KMS-11 (cell line): ENCODE measurements around the gene VPS35L.
"Not testable (repeated sequence)": the region's sequence is repeated elsewhere in the genome, so short reads cannot be mapped to it uniquely, and the experiment has no call there.

Experiments
- H2AFZ ChIP-seq: fragments of 200-600 bp; sonication (generic); 2 replicates; pipeline ENCODE4 v1.6.1; 2016; ENCODE audit warnings: antibody characterized with exemption, mixed run types, low read depth
- H3K27ac ChIP-seq: fragments of 200-600 bp; sonication (generic); 2 replicates; pipeline ENCODE4 v1.6.1; 2016; ENCODE audit warnings: mild to moderate bottlenecking, mixed run types
- H3K27me3 ChIP-seq: fragments of 200-600 bp; sonication (generic); 2 replicates; pipeline ENCODE4 v1.6.1; 2017; ENCODE audit warnings: mild to moderate bottlenecking, low read depth, mixed run types, moderate library complexity; ENCODE audit not compliant: insufficient read depth
- H3K36me3 ChIP-seq: fragments of 200-600 bp; sonication (generic); 2 replicates; pipeline ENCODE4 v1.6.1; 2017; ENCODE audit warnings: mild to moderate bottlenecking, mixed run types; ENCODE audit not compliant: insufficient read depth
- H3K4me1 ChIP-seq: fragments of 200-600 bp; sonication (generic); 2 replicates; pipeline ENCODE4 v1.6.1; 2016; ENCODE audit warnings: mild to moderate bottlenecking, low read depth, mixed run types; ENCODE audit not compliant: poor library complexity, severe bottlenecking
- H3K4me2 ChIP-seq: fragments of 200-600 bp; sonication (generic); 2 replicates; pipeline ENCODE4 v1.7.0; 2016; ENCODE audit warnings: mild to moderate bottlenecking, mixed run types
- H3K4me3 ChIP-seq: fragments of 200-600 bp; sonication (generic); IDR thresholded peaks from 2 replicates; pipeline ENCODE4 v1.6.1; 2017; ENCODE audit warnings: low read depth, low read length, mixed read lengths; ENCODE audit not compliant: insufficient read depth
- H3K79me2 ChIP-seq: fragments of 200-600 bp; sonication (generic); 2 replicates; pipeline ENCODE4 v1.6.1; 2016; ENCODE audit warnings: low read depth, mixed run types; ENCODE audit not compliant: insufficient read depth
- H3K9ac ChIP-seq: fragments of 200-600 bp; sonication (generic); 2 replicates; pipeline ENCODE4 v1.6.1; 2016; ENCODE audit warnings: mild to moderate bottlenecking, mixed run types
- H4K20me1 ChIP-seq: fragments of 200-600 bp; sonication (generic); 2 replicates; pipeline ENCODE4 v1.6.1; 2016; ENCODE audit warnings: mild to moderate bottlenecking, mixed run types; ENCODE audit not compliant: insufficient read depth
- CTCF ChIP-seq: fragments of 200-600 bp; sonication (generic); conservative IDR thresholded peaks from 2 replicates; pipeline ENCODE4 v1.6.1; 2017; ENCODE audit warnings: low read depth, mild to moderate bottlenecking, antibody characterized with exemption, low read length, moderate library complexity, mixed read lengths

Gene VPS35L

GRCh38 chr16:19540241-19540970 is 15.1 kb upstream of the VPS35L start:
- H2AFZ ChIP-seq = no peak overlapping the region
- H3K27me3 ChIP-seq = no peaks in the 10 kb centered on the region
- H3K4me1 ChIP-seq = no peaks in the 10 kb centered on the region
- H3K27ac ChIP-seq = no peak overlapping the region
- H3K79me2 ChIP-seq = no peaks in the 10 kb centered on the region
- no peak overlapping the region for H3K4me2 ChIP-seq
- no peaks in the 10 kb centered on the region for H4K20me1 ChIP-seq
- no peak for TF ChIP-seq CTCF
- H3K36me3 ChIP-seq = peaks cover 4% of the 10 kb centered on the region; the same call in 1 of the 2 replicates
- H3K9ac ChIP-seq = no peak overlapping the region
- no peak overlapping the region for H3K4me3 ChIP-seq

- Histone ChIP-seq H3K4me3 (no peak overlapping the region), H2AFZ (no peak overlapping the region), H3K27ac (no peak overlapping the region), H3K79me2 (no peaks in the 10 kb centered on the region), H3K4me1 (no peaks in the 10 kb centered on the region), H3K9ac (no peak overlapping the region), H3K27me3 (no peaks in the 10 kb centered on the region), H3K4me2 (no peak overlapping the region), H4K20me1 (no peaks in the 10 kb centered on the region), H3K36me3 (peaks cover 4% of the 10 kb centered on the region; the same call in 1 of the 2 replicates)
- no peak for TF ChIP-seq CTCF
Measured at GRCh38 chr16:19542138-19542821, 13.2 kb upstream of the VPS35L start.

GRCh38 chr16:19543278-19543996 is 12.1 kb upstream of the VPS35L start:
- H3K79me2 ChIP-seq, H3K9ac ChIP-seq, H4K20me1 ChIP-seq, H3K4me2 ChIP-seq, H3K36me3 ChIP-seq, H3K4me1 ChIP-seq, H3K27me3 ChIP-seq, H3K27ac ChIP-seq, H3K4me3 ChIP-seq, H2AFZ ChIP-seq: not testable (repeated sequence)

GRCh38 chr16:19548144-19548543 is 7.4 kb upstream of the VPS35L start:
- no peak overlapping the region for H3K9ac ChIP-seq

More at GRCh38 chr16:19548144-19548543, 7.4 kb upstream of the VPS35L start:
- H3K4me3 ChIP-seq = no peak overlapping the region
- H3K27ac ChIP-seq = no peak overlapping the region
- no peak overlapping the region for H3K4me2 ChIP-seq
- H4K20me1 ChIP-seq = no peaks in the 10 kb centered on the region
- H3K36me3 ChIP-seq = no peaks in the 10 kb centered on the region; the same call in 1 of the 2 replicates
- H3K27me3 ChIP-seq = no peaks in the 10 kb centered on the region
- no peak for TF ChIP-seq CTCF
- no peak overlapping the region for H2AFZ ChIP-seq
- no peaks in the 10 kb centered on the region for H3K4me1 ChIP-seq
- H3K79me2 ChIP-seq = no peaks in the 10 kb centered on the region
